Endothelial cell of umbilical vein (primary cell): ENCODE results near the gene RGS6. TPM values are rescaled to one million over a fixed set of nuclear protein-coding genes. Genes with fewer than 3 reads are reported as not detected.

Experiments used
- BruUV-seq: library from RNA; stranded (reverse); fragments of 400-500 nt; replicated peaks from 2 replicates; lab custom pipeline; 2021; lab: Mats Ljungman, UMichigan
- CTCF ChIA-PET: fragments of 300-600, 350-600 bp; sonication (Branson Sonifier 250); formaldehyde crosslinking; loops from one replicate; lab custom pipeline; 2021; ENCODE audit warnings: antibody characterized with exemption, inconsistent platforms; lab: Charles Lee
- POLR2A ChIA-PET: fragments of 300-600, 350-600 bp; sonication (Branson Sonifier 250); formaldehyde crosslinking; loops from one replicate; lab custom pipeline; 2021; ENCODE audit warnings: antibody characterized with exemption, inconsistent platforms; lab: Charles Lee
- DNase-seq: peaks from one replicate; pipeline ENCODE4 v3.0.0-alpha.2; 2011; ENCODE audit warnings: low read depth, low spot score
- FAIRE-seq: peaks from 2 replicates; lab custom pipeline; 2011; peaks lifted over from hg19 to GRCh38; lab: Jason Lieb, UNC
- H2AFZ ChIP-seq: 2 replicates; pipeline ENCODE4 v1.6.0; 2012; ENCODE audit warnings: low read depth, low read length, control low read depth, inconsistent platforms
- H3K27ac ChIP-seq: 2 replicates; pipeline ENCODE4 v1.5.1; 2011; ENCODE audit warnings: low read depth, mild to moderate bottlenecking, control low read depth, low read length, moderate library complexity; ENCODE audit not compliant: insufficient read depth
- H3K27me3 ChIP-seq, 2 experiments: 2 replicates each; pipeline versions ENCODE4 v1.6.0 to v1.6.1; 2011; ENCODE audit warnings: low read length in 2 of 2, mixed read lengths in 1 of 2; ENCODE audit not compliant: control insufficient read depth in 2 of 2, insufficient read depth in 2 of 2
- H3K36me3 ChIP-seq, 2 experiments: 2 replicates in 1 of 2; 3 replicates in 1 of 2; pipeline ENCODE4 v1.5.1; 2011; ENCODE audit warnings: low read length in 2 of 2, mild to moderate bottlenecking in 1 of 2, moderate library complexity in 1 of 2; ENCODE audit not compliant: control insufficient read depth in 2 of 2, insufficient read depth in 2 of 2; ENCODE audit errors: extremely low read depth in 1 of 2
- H3K4me1 ChIP-seq: 3 replicates; pipeline ENCODE4 v1.5.1; 2011; ENCODE audit warnings: mild to moderate bottlenecking, low read length; ENCODE audit not compliant: control insufficient read depth, insufficient read depth; ENCODE audit errors: extremely low read depth
- H3K4me2 ChIP-seq: 2 replicates; pipeline ENCODE4 v1.6.1; 2011; ENCODE audit warnings: low read length, control low read depth, mixed read lengths; ENCODE audit not compliant: insufficient read depth
- H3K4me3 ChIP-seq, 3 experiments: fragments of 200-600 bp in 1 of 3; sonication (generic), shearing (Covaris generic) in 1 of 3; replicated peaks in 1 of 3; 2 replicates each; pipeline ENCODE4 v1.5.1; 2011 to 2016; ENCODE audit warnings: control low read depth in 3 of 3, low read length in 3 of 3, mild to moderate bottlenecking in 2 of 3, inconsistent platforms in 1 of 3, low read depth in 1 of 3, moderate library complexity in 1 of 3; ENCODE audit not compliant: insufficient read depth in 1 of 3
- H3K79me2 ChIP-seq: 2 replicates; pipeline ENCODE4 v1.6.0; 2012; ENCODE audit warnings: low read length, inconsistent platforms; ENCODE audit not compliant: control insufficient read depth, insufficient read depth
- H3K9ac ChIP-seq: replicated peaks from 2 replicates; pipeline ENCODE3; 2011; ENCODE audit warnings: low read length, control low read depth; ENCODE audit not compliant: insufficient read depth; ENCODE audit errors: extremely low read depth
- H3K9me1 ChIP-seq: replicated peaks from 3 replicates; pipeline ENCODE4 v1.6.0; 2011; ENCODE audit warnings: mild to moderate bottlenecking, low read length; ENCODE audit not compliant: control insufficient read depth, insufficient read depth; ENCODE audit errors: extremely low read depth
- H3K9me3 ChIP-seq: replicated peaks from 2 replicates; pipeline ENCODE4 v1.5.1; 2012; ENCODE audit warnings: low read length, inconsistent platforms; ENCODE audit not compliant: control insufficient read depth, insufficient read depth
- H4K20me1 ChIP-seq: replicated peaks from 2 replicates; pipeline ENCODE3; 2011; ENCODE audit warnings: mild to moderate bottlenecking, low read length; ENCODE audit not compliant: control insufficient read depth, insufficient read depth; ENCODE audit errors: extremely low read depth
- EZH2 ChIP-seq: IDR thresholded peaks from 2 replicates; pipeline ENCODE4 v1.6.1; 2012; ENCODE audit warnings: borderline replicate concordance, low read depth, mild to moderate bottlenecking, moderate library complexity, low read length, inconsistent platforms; ENCODE audit not compliant: severe bottlenecking
- FOS ChIP-seq: IDR thresholded peaks from 2 replicates; pipeline ENCODE4 v1.6.1; 2011; ENCODE audit warnings: mild to moderate bottlenecking, low read length, moderate library complexity, borderline replicate concordance; ENCODE audit not compliant: insufficient read depth
- GATA2 ChIP-seq: IDR thresholded peaks from 2 replicates; pipeline ENCODE4 v1.7.0; 2011; ENCODE audit warnings: low read depth, mild to moderate bottlenecking, moderate library complexity, mixed read lengths, low read length; ENCODE audit not compliant: insufficient read length, insufficient read depth
- JUN ChIP-seq: IDR thresholded peaks from 2 replicates; pipeline ENCODE4 v1.6.1; 2011; ENCODE audit warnings: borderline replicate concordance, low read depth; ENCODE audit not compliant: insufficient read length, insufficient read depth
- MYC ChIP-seq: IDR thresholded peaks from one replicate; pipeline ENCODE4 v1.6.1; 2011; ENCODE audit warnings: mild to moderate bottlenecking, low read depth, low read length
- POLR2A ChIP-seq: IDR thresholded peaks from 2 replicates; pipeline ENCODE4 v1.6.1; 2012; ENCODE audit warnings: low read depth, mild to moderate bottlenecking, control low read depth, low read length
- POLR2AphosphoS5 ChIP-seq: IDR thresholded peaks from 2 replicates; pipeline ENCODE4 v1.6.1; 2012; ENCODE audit warnings: low read depth, mild to moderate bottlenecking, control low read depth, low read length, moderate library complexity; ENCODE audit not compliant: insufficient read depth
- dilution Hi-C: fragments of 300-500 bp; cut with MboI; formaldehyde crosslinking; loops from one replicate; pipeline ENCODE4 v1.15.0; 2019; ENCODE audit warnings: low sequenced_read_pairs; ENCODE audit not compliant: extremely low pct_ligation_motif_present
- intact Hi-C: fragments of 100-400 bp; cut with micrococcal nuclease; formaldehyde crosslinking; loops from one replicate; pipeline ENCODE4 v1.10.0; 2022
- polyA plus RNA-seq, 4 experiments: library from polyadenylated mRNA; depleted of rRNA in 3 of 4; stranded (reverse) in 3 of 4; unstranded in 1 of 4; fragments of >200 nt; gene quantifications; 2 replicates each; pipeline versions ENCODE4 v1.2.1 to v1.2.3, GENCODE V29; 2011 to 2012; ENCODE audit warnings: missing spikeins in 1 of 4
- total RNA-seq: library from RNA; stranded (reverse); gene quantifications from 2 replicates; pipeline ENCODE4 v1.2.3, GENCODE V29; 2021
- TF ChIP-seq, protein P1 (sequence below), 2 donors: IDR thresholded peaks; 1 replicate in 1 of 2; 2 replicates in 1 of 2; pipeline ENCODE4 v1.5.1; 2011; ENCODE audit warnings: low read length in 2 of 2, mild to moderate bottlenecking in 2 of 2, moderate library complexity in 2 of 2, control low read depth in 1 of 2, inconsistent platforms in 1 of 2, low read depth in 1 of 2; ENCODE audit not compliant: insufficient read depth in 1 of 2; ENCODE audit errors: extremely low read depth in 1 of 2
- TF ChIP-seq, protein P2 (sequence below): IDR thresholded peaks from 2 replicates; pipeline ENCODE4 v1.6.1; 2011; ENCODE audit not compliant: insufficient read depth, insufficient read length

Gene RGS6
- total and polyA plus RNA-seq, 2 donors (not counting 3 experiments of a cell fraction or from before 2014, with no cell fraction given), result not detected

- no TSS peak for BruUV-seq
- no peaks in the 10 kb centered on the region for H3K36me3 ChIP-seq
- intact Hi-C loops (no loop called here), dilution Hi-C loops (no loop called here)
- FAIRE-seq (no peak), DNase-seq (no peak)
- no peak overlapping the region for H3K4me3 ChIP-seq
- H3K27me3 ChIP-seq, result peaks cover 7 to 11% of the 10 kb centered on the region in 2 experiments
- no peak overlapping the region for H2AFZ ChIP-seq
- H3K9ac ChIP-seq, result no peak overlapping the region
- no peak overlapping the region for H3K4me2 ChIP-seq
- POLR2A ChIA-PET, result no interaction called here
- CTCF ChIA-PET, result interaction anchor here (1.0 to 2.4 kb wide), 4 partner anchors 10 to 353 kb away, joined by 3 to 6 read pairs (median 4); no protein-coding TSS in a partner anchor
- H3K9me1 ChIP-seq, result no peaks in the 10 kb centered on the region
- H3K79me2 ChIP-seq, result no peaks in the 10 kb centered on the region
- no peaks in the 10 kb centered on the region for H3K9me3 ChIP-seq
- H3K27ac ChIP-seq, result no peak overlapping the region
- H4K20me1 ChIP-seq, result no peaks in the 10 kb centered on the region
- no peak for TF ChIP-seq JUN
- TF ChIP-seq MYC, result no peak
- TF ChIP-seq, protein P1, sequence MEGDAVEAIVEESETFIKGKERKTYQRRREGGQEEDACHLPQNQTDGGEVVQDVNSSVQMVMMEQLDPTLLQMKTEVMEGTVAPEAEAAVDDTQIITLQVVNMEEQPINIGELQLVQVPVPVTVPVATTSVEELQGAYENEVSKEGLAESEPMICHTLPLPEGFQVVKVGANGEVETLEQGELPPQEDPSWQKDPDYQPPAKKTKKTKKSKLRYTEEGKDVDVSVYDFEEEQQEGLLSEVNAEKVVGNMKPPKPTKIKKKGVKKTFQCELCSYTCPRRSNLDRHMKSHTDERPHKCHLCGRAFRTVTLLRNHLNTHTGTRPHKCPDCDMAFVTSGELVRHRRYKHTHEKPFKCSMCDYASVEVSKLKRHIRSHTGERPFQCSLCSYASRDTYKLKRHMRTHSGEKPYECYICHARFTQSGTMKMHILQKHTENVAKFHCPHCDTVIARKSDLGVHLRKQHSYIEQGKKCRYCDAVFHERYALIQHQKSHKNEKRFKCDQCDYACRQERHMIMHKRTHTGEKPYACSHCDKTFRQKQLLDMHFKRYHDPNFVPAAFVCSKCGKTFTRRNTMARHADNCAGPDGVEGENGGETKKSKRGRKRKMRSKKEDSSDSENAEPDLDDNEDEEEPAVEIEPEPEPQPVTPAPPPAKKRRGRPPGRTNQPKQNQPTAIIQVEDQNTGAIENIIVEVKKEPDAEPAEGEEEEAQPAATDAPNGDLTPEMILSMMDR (IDR thresholded peaks at IDR 0.05; ENCODE audit: extremely low read depth in 1 of 2, insufficient read depth in 1 of 2, low read depth in 1 of 2, low read length in 2 of 2), result no peak
- TF ChIP-seq, protein P2, sequence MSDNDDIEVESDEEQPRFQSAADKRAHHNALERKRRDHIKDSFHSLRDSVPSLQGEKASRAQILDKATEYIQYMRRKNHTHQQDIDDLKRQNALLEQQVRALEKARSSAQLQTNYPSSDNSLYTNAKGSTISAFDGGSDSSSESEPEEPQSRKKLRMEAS, result no peak
- TF ChIP-seq EZH2, result no peak
- no peak for TF ChIP-seq GATA2
- TF ChIP-seq POLR2AphosphoS5, result no peak
- TF ChIP-seq POLR2A, result no peak
- no peak for TF ChIP-seq FOS
- H3K4me1 ChIP-seq, result no peaks in the 10 kb centered on the region
Measured at GRCh38 chr14:72552236-72552635, 620.0 kb downstream of the RGS6 start.
